GM19025 (cell line): ENCODE results near the gene MS4A12.
"Not testable (repeated sequence)": the region's sequence is repeated elsewhere in the genome, so short reads cannot be mapped to it uniquely, and the experiment has no call there.

Source experiments
- ATAC-seq: cut with Tn5 transposase; IDR thresholded peaks from one replicate; pipeline ENCODE4 v1.9.1; 2021; ENCODE audit warnings: mild to moderate bottlenecking, low read depth, moderate library complexity; ENCODE audit not compliant: unreplicated experiment

MS4A12 gene, protein sequence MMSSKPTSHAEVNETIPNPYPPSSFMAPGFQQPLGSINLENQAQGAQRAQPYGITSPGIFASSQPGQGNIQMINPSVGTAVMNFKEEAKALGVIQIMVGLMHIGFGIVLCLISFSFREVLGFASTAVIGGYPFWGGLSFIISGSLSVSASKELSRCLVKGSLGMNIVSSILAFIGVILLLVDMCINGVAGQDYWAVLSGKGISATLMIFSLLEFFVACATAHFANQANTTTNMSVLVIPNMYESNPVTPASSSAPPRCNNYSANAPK

DNA sequence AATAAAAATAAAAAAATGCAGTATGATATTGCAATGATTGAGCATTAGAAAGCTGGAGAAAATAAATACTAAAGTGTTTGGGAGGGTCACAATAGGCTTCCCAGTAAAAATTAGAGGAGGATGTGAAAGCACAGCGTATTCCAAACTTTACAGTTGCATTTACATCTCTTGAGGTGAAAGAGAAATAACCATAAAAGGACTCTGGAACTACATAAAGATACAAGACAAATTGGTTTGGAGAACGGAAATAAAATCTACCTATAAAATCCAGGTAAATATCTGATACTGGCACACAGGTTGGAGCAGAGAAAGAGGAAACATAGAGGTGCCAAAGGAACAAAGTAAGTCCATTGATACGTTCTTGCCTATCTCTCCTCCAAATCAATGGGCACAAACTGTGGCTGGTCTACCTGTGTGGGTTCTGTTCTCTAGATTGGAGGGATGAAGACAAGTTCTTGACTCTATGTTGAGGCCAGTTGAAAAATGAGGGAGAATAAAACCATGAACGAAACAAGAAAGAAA is at the start of gene MS4A12:
TSS of gene MS4A12 (plus strand) at position 291 of the 522 bp plus-strand sequence. CDS start 4,541 bp downstream, outside the sequence.
- ATAC-seq = no peak

DNA sequence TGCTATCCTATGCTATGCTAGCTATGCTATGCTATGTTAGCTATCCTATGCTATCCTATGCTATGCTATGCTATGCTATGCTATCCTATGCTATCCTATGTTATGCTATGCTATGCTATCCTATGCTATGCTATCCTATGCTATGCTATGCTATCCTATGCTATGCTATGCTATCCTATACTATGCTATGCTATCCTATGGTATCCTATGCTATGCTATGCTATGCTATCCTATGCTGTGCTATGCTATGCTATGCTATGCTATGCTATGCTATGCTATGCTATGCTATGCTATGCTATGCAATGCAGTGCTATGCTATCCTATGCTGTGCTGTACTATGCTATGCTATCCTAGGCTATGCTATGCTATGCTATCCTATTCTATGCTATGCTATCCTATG is 45.5 kb upstream of the MS4A12 start:
- ATAC-seq = no peak

DNA sequence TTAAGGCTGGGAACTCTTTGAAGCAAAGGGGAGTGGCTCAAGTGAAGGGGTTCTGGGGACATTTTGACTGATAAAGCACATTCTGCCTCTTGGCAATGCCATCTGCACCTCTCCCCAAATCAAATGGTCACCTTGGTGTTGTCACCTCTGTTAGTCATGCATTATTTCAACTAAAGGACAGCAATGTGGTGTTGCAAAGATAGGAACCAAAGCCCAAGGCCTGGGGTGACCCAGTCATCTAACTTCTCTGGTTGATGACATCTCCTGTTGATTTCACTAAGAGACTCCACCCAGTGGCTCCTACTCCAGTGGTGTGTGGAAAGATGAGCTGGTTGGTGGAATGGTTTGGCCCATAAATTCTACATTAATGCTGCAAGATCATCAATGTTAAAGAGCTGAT is 44.7 kb upstream of the MS4A12 start:
- ATAC-seq = no peak

DNA sequence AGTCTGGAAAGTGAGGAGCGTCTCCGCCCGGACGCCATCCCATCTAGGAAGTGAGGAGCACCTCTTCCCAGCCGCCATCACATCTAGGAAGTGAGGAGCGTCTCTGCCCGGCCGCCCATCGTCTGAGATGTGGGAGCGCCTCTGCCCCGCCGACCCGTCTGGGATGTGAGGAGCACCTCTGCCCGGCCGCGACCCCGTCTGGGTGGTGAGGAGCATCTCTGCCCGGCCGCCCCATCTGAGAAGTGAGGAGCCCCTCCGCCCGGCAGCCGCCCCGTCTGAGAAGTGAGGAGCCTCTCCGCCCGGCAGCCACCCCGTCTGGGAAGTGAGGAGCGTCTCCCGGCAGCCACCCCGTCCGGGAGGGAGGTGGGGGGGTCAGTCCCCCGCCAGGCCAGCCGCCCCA is 41.4 kb upstream of the MS4A12 start:
- not testable (repeated sequence) for ATAC-seq

DNA sequence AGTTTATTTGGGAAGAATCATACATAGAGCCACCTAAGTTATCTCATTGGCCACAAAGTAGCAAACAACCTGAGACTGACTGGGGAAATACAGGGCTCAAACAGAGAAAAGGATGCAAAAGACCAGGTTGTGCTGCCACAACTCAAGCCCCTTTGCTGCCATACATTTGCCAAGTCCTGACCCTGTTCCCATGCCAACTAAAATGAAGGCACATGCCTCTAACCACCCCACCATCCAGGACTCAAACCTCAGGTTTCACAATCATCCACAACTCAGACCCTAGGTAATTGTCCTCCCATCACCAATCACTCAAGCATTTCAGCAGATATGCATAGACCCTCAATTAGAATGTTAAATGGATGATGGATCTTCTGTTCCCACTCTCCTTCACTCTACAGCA is 38.4 kb upstream of the MS4A12 start:
- no peak for ATAC-seq

DNA sequence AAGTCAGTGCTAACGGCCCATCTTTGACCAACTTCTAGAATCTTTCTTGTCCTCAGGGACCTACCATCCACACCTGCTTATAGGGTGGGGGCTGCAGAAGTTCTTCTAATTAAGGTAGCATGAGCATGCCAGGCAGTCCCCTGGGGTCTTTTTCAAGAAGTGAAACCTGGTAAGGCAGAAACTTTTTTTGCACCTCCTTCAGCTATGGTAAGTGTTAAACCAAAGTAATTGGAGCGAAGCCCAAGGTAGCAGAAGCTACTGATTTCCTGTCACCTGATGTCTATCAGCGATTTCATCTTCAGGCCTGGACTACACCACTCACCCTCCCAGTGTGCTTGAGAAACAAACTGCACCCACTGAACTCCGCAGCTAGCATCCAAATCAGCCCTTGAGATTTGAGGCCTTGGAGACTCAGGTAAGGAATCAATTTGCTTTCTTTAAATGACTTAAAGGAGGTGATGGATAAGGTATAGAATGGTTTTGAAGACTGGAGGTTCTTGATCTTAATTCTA is 37.0 kb upstream of the MS4A12 start, which contains the start of gene MS4A1:
TSS of gene MS4A1 (plus strand) at position 317 of the 512 bp plus-strand sequence. CDS start 6,528 bp downstream, outside the sequence.
- ATAC-seq = peak; percentile 88

DNA sequence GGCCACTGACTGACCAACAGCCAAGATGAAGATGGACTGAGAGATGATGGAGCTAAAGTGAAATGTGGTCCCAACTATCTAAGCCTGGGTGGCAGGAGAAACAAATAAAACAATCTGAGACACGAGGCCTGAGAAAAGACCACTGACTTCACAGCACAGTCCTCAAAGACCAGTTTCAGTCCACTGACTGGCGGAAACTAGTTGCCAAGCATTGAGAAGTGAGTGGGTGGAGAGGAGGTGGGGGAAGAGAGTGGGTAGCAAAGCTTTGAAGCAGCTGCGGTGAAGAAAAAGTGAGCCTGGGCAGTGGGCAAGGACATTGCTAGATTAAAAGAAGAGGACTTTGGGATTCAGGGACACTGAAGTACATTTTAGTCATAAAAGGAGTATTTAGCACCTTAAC is 35.0 kb upstream of the MS4A12 start:
- peak; percentile 28 for ATAC-seq

DNA sequence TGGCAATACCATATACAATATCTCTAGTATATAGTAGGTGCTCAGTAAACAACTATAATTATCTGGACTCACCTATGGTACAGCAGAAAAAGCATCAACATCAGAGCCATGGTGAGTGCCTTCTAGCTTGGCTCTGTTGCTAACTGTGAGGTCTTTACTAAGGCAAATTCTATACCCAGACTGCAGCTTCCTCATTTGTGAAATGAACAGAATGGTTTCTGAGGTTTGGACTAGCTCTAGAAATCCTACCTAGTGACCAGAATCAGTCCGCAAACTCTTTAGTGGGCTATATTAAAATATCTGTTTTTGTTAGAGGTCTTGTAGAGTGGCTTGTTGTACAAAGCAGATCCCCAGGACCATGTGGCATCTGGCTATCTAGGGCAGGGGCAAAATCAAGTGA is 33.2 kb upstream of the MS4A12 start:
- no peak for ATAC-seq

DNA sequence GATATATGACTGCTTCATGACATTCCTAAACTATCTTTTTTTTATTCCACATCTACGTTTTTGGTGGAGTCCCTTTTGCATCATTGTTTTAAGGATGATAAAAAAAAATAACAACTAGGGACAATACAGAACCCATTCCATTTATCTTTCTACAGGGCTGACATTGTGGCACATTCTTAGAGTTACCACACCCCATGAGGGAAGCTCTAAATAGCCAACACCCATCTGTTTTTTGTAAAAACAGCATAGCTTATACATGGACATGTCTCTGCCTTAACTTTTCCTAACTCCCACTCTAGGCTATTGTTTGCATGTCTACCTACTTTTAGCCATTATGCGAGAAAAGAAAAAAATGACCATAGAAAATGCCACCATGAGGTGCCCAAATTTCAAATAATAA is 23.7 kb upstream of the MS4A12 start:
- no peak for ATAC-seq

DNA sequence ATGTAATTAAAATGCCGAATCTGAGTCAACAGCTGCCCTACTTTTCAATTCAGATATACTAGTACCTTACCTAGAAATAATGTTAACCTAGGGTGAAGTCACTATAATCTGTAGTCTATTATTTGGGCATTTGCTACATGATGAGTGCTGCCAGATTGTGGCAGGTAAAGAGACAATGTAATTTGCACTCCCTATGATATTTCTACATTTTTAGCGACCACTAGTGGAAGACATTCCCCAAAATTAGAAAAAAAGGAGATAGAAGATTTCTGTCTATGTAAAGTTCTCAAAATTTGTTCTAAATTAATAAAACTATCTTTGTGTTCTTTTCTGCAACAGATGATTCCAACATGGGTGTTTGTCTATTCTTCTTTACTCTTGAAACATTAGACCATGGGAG is 22.9 kb upstream of the MS4A12 start:
- no peak for ATAC-seq

DNA sequence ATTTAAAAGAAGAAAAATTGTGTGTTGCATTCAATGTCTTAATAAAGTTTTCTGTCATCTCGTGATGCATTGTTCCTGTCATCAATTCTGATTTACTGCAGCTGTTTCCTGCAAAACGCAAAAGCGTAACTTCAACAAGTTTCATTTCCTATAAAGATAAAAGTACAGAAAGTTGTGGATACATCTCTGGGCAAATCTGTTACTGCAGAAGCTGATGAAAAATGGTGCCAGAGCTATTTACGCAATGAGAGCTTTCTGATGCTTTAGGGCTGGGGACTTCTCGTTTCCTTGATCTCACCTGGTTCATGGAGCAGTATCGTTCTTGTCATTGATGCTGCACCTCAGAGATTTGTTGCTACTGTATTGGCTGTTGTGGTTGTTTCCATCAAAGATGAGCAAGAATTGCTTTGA is 15.5 kb upstream of the MS4A12 start:
- no peak for ATAC-seq

DNA sequence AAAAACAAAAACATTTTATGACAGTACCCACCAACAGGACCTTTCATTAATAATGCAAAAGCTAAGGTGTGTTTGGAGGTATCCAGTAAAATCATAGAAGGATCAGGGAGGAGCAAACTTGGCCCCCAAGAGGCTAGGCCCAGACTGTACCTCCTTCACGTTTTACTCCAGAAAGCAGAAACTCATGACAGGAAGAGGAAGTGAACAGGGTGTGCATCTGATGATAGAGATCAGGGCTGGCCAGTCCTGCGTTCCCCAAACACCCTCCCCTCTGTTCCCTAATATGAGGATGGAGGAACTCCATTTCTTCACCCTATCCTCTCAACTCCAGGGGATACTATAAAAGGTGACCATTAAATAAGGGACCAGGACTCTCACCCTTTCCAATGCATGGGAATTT is 10.2 kb upstream of the MS4A12 start:
- ATAC-seq = no peak

DNA sequence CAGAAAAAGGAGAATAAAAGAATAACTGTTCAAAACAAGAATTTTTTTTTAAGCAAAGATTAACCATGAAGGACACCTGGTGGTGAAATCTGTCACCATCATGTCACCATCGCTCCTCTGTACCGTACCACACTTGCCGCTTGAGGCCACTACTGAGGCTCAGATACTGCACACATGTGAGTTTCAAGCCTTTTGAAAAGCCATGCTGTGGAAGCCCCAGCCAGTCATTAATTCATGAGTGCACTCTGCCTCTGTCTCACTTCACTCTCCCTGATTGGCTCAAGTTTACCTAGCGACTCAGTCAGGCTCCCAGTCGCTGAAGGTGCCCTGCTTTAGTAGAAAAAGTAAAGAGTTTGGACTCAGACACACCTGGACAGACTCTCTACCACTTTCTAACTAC is 6.6 kb upstream of the MS4A12 start:
- peak; percentile 95 for ATAC-seq

DNA sequence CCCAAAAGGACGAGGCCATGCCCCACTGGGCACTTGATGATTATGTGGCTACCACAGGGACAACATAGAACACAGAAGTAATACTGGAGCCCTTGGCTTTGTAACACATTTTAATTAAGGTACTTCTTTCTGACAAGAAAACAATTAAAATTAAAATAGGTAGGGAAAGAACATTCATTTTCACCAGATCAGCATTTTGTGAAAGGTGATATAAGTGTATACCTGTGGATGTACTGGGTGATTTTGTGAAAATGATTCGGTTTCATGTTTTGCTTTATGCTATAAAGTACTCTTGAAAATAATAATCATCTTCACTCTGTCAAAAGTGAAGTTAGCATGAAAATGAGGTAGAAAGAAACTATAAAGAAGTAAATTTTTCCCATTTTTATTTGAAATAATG is 876 bp downstream of the MS4A12 start:
- no peak for ATAC-seq

DNA sequence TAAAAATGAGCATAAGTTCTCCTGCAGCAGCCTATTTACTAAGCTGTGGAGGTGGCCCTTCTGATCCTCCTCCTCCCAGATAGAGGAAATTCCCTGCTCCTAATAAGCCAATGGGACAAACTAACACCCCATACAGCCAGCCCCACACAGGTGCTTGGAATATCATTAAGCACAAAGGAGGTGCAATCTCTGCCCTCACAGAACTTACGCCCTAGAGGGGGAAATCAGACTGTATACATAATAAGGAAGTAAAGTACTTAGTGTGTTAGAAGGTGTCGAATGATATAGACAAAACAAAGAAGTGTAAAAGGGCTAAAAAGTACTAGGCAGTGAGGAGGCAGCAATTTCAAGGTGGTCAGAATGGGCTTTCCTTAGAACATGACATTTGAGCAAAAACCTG is 5.8 kb downstream of the MS4A12 start:
- ATAC-seq = no peak

DNA sequence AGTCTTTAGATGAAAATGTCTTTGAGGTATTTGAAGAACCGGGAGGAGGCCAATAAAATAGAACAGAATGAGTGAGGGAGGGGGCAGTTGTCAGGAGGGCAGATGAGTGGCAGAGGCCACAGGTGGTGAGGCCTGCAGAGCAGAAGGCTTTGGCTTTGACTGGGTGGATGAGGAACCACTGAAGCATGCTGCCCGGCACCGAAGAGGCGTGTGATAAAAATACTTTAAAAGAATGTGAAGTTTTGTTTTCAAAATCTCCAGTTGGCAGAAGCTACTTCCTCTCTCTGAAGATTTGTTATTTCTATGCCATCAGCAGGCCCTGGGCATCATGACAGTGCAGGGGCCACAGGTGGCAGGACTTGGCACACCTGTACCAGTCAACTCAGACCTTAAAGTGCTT is 6.3 kb downstream of the MS4A12 start:
- ATAC-seq = no peak

DNA sequence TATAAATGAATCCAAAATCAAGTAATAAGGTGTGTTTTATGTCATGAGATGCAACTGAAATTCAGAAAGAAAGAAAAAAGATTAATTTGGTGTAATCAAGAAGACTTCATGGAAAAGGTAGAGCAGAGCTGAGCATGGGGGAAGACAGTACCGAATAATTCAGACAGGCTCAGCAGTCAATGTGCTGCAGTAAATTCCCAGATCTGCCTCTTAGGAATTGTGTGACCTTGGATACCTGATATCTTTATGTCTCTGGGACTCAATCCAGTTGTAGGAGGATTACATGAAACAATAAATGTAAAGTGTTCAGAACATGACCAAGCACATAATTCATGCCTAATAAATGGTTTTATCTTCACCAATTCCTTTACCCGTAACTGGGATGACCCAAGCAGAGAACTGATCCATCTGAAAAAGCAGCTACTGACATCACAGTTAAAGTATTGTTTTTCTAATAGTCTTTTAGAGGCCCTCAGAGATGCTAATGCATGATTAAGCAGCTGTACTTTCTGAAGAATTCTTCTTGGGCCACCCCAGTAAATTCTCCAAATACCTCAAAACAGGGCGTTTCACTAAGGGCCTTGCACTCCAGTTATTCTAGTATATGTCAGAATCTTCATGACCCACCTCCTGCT is 7.8 kb downstream of the MS4A12 start:
- ATAC-seq = no peak

DNA sequence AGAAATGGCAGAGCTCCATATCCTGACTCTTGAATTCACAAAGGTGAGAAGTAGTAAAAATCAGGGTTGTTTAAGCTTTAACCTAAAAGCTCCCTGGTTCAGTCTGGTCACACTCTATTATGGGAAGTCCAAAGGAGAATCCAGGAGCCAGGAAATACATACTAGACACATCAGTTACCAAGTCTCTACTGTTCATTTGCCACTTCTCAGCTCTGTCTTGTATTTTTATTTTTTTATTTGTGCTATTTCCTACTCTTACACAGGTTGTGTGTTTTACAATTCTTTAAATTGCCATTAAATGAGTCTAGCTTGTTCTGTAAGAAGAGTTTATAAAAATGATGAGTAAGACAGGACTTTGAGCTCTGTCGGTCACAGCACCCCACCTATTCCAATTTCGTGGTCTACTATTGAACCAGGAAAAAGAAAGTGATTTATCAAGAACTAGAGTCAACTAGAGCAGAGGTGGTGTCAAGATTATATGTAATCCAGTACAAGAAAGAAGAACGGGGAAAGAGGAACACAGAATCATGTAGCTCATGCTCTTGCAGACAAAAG is 9.7 kb downstream of the MS4A12 start:
- peak; percentile 48 for ATAC-seq

DNA sequence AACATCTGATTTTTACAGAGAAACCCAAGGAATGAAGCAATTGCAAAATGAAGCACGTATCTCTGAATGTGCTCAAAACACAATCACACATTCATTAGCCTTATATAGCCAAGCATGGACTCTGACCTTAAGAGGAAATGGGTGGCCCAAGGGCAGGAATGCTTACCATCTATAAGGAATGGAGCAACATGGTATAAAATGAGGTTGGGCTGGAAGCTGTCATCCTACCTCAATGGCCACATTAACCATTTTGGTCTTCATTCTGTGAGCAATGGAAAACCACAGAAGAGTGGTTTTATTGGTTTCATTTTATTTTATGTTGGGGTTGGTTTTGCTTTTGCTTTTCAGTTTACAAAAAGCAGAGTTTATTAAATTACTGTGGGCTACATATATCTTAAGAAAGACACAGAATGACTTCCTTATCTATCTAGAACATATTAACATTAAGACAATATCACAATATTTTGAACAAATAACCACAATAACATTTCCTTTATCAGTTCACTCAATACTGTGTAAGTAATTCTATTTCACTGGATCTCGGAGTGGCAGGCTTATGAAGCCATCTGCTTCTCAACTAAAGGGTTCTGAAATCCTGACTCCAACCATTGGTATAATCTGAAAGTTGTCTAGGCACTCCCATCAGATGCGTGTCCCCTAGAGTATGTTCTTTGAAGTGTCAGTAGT is 11.8 kb downstream of the MS4A12 start:
- ATAC-seq = no peak

DNA sequence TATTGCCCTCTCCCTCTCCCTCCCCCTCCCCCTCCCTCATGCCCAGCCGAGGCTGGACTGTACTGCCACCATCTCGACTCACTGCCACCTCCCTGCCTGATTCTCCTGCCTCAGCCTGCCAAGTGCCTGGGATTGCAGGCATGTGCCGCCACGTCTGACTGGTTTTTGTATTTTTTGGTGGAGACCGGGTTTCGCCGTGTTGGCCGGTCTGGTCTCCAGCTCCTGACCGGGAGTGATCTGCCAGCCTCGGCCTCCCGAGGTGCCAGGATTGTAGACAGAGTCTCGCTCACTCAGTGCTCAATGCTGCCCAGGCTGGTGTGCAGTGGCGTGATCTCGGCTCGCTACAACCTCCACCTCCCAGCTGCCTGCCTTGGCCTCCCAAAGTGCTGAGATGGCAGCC is 17.0 kb downstream of the MS4A12 start:
- ATAC-seq = not testable (repeated sequence)

DNA sequence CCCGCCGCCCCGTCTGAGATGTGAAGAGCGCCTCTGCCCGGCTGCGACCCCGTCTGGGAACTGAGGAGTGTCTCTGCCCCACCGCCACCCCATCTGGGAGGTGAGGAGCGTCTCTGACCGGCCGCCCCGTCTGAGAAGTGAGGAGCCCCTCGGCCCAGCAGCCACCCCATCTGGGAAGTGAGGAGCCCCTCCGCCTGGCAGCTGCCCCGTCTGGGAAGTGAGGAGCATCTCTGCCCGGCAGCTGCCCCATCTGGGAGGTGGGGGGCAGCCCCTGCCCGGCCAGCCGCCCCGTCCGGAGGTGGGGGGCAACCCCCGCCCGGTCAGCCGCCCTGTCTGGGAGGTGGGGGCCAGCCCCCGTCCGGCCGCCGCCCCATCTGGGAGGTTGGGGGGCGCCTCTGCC is 17.6 kb downstream of the MS4A12 start:
- not testable (repeated sequence) for ATAC-seq
